Measurements from ENCODE around the gene HSPA1L.

The HSPA1L gene

GRCh38 chr6:31785475-31785874 is 29.6 kb downstream of the HSPA1L start:
- no peak for TF ChIP-seq CTCF (IDR thresholded peaks at IDR 0.05; ENCODE audit: extremely low read depth, missing control alignments)
- no peak for DNase-seq (ENCODE audit: low spot score)

- TF ChIP-seq CTCF (IDR thresholded peaks at IDR 0.05; ENCODE audit: extremely low read depth, missing control alignments), result no peak
Measured at GRCh38 chr6:31784098-31784925, 30.8 kb downstream of the HSPA1L start.

GRCh38 chr6:31782126-31782855 is 32.8 kb downstream of the HSPA1L start:
- DNase-seq (ENCODE audit: low spot score), result no peak
- TF ChIP-seq CTCF (IDR thresholded peaks at IDR 0.05; ENCODE audit: extremely low read depth, missing control alignments), result no peak

More at GRCh38 chr6:31784098-31784925, 30.8 kb downstream of the HSPA1L start:
- no peak for DNase-seq (ENCODE audit: low spot score)

- TF ChIP-seq CTCF (IDR thresholded peaks at IDR 0.05; ENCODE audit: extremely low read depth, missing control alignments), result no peak
- no peak for DNase-seq (ENCODE audit: low spot score)
Measured at GRCh38 chr6:31781244-31782125, 33.6 kb downstream of the HSPA1L start.

GRCh38 chr6:31780507-31781243 is 34.4 kb downstream of the HSPA1L start:
- DNase-seq (ENCODE audit: low spot score), result no peak
- TF ChIP-seq CTCF (IDR thresholded peaks at IDR 0.05; ENCODE audit: extremely low read depth, missing control alignments), result no peak

GRCh38 chr6:31779908-31780307 is 35.2 kb downstream of the HSPA1L start:
- no peak for TF ChIP-seq CTCF (IDR thresholded peaks at IDR 0.05; ENCODE audit: extremely low read depth, missing control alignments)
- no peak for DNase-seq (ENCODE audit: low spot score)

Data from GM20000 (cell line).